ENCODE data around the gene SMARCB1.

The SMARCB1 gene

DNA sequence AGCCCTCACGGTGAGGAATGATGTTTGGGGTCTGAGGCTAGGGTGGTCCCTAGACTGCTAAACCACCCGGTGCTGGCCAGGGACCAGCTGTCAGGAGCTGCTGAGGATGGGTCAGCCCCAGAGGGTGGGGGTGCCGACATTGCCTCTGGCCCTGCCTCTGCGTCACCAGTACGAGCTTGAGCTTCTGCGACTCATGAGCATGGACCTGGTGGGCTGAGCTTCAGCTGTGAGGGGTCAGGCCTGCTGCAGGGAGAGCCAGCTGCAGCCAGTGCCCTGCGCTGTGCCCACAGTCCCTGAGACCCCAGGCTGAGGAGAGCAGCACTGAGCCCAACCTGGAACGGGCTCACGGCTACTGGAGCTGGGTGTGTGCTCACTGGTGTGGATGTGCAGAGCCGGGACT lies 45.0 kb downstream of the SMARCB1 start:
- DNase-seq (ENCODE audit: low read depth): no peak

- DNase-seq (ENCODE audit: low read depth): no peak
Measured at GRCh38 chr22:23832226-23833016, 45.7 kb downstream of the SMARCB1 start.

DNA sequence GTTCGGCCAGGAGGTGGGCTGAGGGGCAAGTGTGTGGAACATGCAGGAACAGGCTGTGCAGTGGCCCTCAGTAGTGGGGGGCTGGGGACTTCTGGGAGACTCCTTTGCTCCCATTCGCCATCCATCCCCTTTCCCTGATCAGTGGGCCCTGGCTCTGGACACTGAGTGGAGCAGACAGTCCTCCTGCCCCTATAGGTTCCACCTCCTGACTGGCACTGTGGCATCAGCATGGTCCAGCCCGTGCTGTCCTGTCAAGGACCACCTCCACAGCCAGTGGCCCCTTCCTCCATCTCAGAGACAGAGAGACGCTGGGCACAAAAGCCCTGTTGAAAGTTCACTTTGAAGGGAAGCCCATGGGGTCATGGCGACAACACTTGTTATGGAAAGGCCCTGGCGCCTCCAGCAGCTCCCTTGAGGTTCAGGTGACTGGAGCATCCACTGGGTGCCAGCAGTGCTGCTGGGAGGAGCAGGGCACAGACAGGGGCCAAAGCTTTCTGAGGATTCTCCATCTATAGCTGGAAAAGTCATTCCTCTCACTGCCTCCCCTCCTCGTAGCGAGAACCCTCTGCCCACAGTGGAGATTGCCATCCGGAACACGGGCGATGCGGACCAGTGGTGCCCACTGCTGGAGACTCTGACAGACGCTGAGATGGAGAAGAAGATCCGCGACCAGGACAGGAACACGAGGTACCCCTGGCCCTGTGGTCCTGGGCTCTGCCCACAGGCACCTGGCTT lies 46.4 kb downstream of the SMARCB1 start:
- no peak for DNase-seq (ENCODE audit: low read depth)

DNA sequence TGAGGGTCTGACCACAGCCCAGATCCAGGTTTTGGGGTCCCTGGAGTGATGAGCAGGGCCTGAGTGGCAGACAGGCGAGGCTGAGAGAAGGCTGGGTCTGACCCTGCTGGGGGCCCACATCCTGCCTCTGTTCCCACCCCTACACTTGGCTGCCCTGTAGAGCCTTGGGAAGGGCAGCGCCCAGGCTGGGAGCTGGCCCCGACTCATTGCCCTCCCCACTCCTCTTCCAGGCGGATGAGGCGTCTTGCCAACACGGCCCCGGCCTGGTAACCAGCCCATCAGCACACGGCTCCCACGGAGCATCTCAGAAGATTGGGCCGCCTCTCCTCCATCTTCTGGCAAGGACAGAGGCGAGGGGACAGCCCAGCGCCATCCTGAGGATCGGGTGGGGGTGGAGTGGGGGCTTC lies 47.1 kb downstream of the SMARCB1 start:
- DNase-seq (ENCODE audit: low read depth): no peak

DNA sequence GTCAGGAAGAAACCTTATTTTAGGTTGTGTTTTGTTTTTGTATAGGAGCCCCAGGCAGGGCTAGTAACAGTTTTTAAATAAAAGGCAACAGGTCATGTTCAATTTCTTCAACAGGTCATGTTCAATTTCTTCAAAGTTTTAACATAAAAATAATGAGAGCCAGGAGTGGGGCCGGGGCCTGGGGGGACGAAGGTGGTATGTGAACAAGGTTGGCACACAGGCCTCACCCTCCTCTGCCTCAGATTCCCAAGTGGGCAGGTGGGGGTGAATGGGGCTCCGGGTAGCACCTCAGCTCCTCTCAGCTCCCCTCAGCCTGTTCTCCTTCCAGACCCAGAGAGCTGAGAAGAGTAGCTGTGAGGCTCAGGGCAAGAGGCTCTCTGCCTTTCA lies 47.6 kb downstream of the SMARCB1 start:
- DNase-seq (ENCODE audit: low read depth): no peak

- DNase-seq (ENCODE audit: low read depth): no peak
Measured at GRCh38 chr22:23834793-23835483, 48.2 kb downstream of the SMARCB1 start.

DNA sequence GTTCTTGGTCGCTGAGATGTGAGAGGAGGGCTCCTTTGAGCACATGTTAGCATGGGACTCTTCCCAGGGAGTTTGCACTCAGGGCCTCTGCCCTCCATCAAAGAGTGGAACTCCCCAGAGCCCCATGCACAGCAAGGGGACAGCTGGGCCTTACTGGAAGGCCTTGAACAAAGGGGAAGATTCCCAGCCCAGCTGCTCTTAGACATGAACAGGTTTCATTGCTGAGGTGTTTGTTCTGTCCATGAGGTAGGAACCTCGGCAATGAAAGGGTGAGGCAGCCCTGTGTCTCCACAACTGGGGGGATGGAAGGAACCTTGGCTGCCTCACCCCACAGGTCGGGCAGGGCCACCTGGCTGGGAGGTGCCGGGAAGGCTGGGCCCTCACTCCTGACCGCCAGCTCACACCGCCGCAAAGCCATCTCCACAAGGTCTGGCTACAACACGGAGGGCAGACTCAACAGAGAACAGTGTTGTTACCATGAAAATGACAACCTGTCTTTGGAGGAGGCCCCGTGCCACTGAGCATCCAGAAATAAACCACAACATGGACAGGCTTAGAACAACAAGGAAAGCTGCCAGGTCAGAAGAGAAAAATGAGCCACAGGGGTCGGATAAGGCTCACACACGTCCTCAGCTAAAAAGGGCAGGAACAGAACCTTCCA lies 48.8 kb downstream of the SMARCB1 start:
- no peak for DNase-seq (ENCODE audit: low read depth)

- DNase-seq (ENCODE audit: low read depth): no peak
Measured at GRCh38 chr22:23836281-23836680, 49.5 kb downstream of the SMARCB1 start.

GRCh38 chr22:23836692-23837495 lies 50.1 kb downstream of the SMARCB1 start:
- DNase-seq (ENCODE audit: low read depth): no peak

- DNase-seq (ENCODE audit: low read depth): no peak
Measured at GRCh38 chr22:23837496-23837859, 50.7 kb downstream of the SMARCB1 start.

DNA sequence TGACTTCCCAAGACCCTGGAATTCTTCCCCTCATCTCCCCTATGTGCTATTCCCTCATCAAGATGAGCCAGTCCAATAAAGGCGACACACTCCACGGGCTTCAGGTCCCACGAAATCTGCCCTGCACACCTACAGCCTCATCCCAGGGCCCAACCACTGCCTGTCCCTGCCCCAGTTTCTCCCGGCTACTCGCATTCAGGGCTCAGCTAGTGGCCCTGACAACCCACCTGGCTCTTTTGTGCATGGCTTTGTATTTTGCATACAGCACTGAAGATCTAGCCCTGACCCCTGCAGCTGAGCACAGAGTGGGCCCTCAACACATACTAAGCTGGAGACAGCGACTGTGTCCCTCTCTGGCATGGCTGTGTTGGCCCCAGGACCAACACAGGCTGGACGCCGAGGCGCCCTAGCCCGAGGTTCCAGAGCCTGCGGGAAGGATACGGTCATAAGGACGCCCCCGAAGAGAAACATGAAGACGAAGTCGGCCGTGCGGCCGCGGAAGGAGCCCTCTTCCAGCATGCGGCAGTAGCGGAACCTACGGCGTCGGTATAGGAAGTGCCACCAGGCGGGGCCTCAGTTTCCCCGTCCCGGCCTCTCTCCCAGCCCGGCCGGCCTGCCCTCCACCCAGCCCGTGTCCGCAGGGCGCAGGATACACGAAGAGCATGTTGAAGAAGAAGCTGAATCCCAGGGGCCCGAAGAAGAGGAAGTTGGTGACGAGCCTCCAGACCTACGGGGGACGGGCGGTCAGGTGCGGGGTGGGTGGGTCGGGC lies 51.3 kb downstream of the SMARCB1 start:
- no peak for DNase-seq (ENCODE audit: low read depth)

- peak; percentile 99 for DNase-seq (ENCODE audit: low read depth)
Measured at GRCh38 chr22:23838681-23839468, 52.1 kb downstream of the SMARCB1 start, which contains the start of gene DERL3. TSS of gene DERL3 (minus strand) at chr22:23839006. CDS start at chr22:23838987, 19 bp downstream.

DNA sequence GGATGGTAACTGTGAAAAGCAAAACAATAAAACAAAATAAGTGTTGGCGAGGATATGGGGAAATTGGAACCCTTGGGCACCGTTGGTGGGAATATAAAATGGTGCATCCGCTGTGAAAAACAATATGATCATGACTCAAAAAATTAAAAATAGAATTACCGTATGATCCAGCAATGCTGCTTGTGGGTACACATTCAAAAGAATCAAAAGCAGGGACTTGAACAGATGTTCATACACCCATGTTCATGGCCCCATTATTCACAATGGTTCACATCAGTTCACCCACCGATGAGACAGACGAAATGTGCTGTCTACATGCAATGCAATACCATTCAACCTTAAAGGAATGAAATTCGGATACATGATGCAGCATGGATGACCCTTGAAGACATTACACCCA lies 53.3 kb downstream of the SMARCB1 start:
- DNase-seq (ENCODE audit: low read depth): no peak

DNA sequence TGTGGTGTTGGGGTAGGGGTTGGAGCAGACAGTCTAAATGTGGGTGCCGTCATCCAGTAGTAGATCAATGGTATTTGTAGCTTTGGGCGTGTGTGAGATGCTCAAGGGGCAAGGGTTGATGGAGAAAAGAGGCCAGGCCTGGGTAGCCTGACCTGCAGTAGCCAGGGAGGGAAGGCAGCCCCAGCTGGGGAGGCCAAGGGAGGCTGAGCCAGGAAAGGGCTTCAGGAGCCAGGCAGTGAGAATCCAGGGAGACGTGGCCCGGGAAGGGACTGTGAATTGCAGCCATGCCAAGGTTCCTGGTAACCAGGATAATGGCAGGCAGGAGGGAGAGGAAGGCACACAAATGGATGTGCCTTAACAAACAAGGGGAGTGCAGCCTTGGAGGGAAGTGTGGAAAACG lies 54.5 kb downstream of the SMARCB1 start:
- DNase-seq (ENCODE audit: low read depth): no peak

GRCh38 chr22:23841736-23842445 lies 55.1 kb downstream of the SMARCB1 start:
- DNase-seq (ENCODE audit: low read depth): no peak

DNA sequence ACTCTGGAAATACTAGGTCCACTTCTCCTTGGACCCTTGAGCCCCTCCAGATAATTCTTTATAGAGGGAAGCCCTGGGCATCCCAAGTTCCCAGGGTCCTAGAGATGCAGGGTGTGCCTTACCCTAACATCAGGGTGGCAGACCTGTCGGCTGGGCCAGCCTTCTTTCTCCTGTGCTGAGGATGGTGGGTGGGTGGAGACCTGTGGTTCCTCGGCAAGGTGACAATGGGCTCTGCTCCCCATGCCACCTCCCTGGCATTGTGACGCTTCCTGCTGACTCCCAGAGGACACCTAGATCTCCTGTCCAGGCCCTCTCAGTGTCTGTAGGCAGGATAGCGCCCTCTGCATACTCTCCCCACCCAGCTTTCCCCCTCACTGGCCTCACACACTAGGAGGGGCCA lies 55.8 kb downstream of the SMARCB1 start:
- DNase-seq (ENCODE audit: low read depth): no peak

- no peak for DNase-seq (ENCODE audit: low read depth)
Measured at GRCh38 chr22:23844739-23845202, 58.0 kb downstream of the SMARCB1 start.

DNA sequence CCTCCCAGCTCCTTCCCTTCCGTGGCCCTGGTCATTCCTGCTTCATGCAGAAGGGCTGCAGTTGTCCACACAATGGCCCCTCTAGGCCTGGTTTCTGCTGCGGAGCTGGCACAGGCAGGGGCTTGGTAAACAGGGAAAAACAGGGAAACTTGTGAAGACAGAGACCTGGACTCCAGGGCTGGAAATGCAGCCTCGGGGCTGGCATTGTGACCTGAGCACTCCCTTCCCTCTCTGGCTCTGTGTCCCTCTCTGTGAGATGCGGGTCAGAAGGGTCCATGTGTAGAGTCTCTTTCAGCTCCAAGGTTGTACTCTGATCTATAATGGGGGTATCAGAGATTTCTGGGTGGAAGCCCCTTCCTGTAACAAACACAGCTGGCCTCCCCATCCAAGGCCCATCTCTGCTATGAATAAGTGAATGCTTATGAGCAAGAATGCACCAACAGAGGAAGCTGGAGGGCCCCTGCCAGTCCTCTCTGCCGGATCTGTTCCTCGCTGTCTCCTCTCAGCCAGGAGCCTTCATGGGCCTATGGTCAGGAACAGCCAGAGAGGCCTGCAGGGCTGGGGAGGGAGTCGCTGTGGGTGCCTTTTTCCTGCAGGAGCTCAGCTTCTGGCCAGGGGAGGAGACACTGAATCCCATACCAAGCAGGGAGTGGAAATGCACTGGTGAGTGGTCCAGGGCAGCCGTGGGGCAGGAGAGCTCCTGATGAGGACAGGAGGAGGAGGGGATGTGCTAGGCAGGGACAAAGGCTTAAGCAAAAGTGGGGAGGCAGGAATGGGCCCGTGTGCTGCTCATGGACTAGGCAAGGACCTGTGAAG lies 58.7 kb downstream of the SMARCB1 start:
- no peak for DNase-seq (ENCODE audit: low read depth)

Measured in CMK (cell line).